ENCODE results near the gene KCNE2.

- TF ChIP-seq POLR2A (IDR thresholded peaks at IDR 0.05) (no peak), CTCF (IDR thresholded peaks at IDR 0.05 in 8 of 11, conservative IDR thresholded peaks at IDR 0.05 in 3 of 11) (no peak), POLR2AphosphoS5 (IDR thresholded peaks at IDR 0.05) (no peak)
These were observed 8.2 kb upstream of the KCNE2 start for GRCh38 chr21:34355570-34355969.
